ENCODE data around the gene RSPH1.

Gene RSPH1

DNA sequence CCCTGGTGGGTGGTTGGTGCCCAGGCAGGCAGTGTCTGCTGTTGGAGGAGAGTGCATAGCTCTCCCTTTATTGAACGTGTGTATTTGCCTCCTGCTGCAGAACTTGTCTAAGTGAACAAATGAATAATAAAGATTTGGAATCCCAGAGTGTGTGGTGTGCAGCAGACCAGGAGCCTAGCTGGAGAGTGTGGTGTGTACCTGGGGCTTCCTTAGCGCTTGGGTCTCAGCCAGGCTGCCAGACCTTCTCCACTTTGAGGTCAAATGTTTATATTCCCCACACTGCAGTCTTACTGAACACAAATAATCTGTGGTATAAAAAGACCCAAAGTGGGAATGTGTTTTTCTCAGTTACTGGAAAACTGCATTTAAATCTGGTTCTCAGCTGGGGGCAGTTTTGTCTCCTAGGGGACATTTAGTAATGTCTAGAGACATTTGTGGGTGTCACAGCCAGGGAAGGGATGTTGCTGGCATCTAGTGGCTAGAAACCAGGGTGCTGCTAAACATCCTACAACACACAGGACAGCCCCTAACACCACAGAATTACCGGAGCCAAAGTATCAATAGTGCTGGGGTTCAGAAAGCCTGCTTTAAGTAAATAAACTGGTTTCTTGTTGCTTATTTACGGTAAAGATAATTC is 41.2 kb upstream of the RSPH1 start:
- peak; percentile 12 for TF ChIP-seq CTCF (IDR thresholded peaks at IDR 0.05; ENCODE audit: low read depth, low read length)
- peak in 1 of 2 donors; percentile 18 for DNase-seq (ENCODE audit: low read depth in 2 of 2)
- no peak overlapping the region for H3K4me3 ChIP-seq (replicated peaks in 1 of 2; ENCODE audit: low read depth in 2 of 2, low read length in 2 of 2)

DNA sequence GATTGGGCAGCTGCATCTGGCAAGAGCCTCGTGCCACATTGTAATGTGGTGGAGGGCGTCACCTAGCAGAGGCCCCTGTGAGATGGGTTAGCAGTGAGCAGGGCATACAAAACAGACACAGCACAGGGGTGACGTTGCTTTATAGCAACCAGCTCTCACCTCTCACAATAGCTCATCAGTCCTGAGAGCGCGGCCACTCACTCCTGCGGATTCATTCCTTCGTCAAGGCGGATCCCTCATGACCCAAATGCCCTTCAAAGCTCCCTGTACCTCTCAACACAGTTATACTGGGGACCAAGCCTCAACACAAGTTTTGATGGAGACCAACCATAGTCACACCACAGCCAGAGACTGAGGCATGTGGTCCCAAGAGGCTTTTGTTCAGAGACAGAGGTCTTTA is 40.6 kb upstream of the RSPH1 start:
- no peak for DNase-seq (ENCODE audit: low read depth in 2 of 2)
- no peak overlapping the region for H3K4me3 ChIP-seq (replicated peaks in 1 of 2; ENCODE audit: low read depth in 2 of 2, low read length in 2 of 2)
- TF ChIP-seq CTCF (IDR thresholded peaks at IDR 0.05; ENCODE audit: low read depth, low read length): no peak

DNA sequence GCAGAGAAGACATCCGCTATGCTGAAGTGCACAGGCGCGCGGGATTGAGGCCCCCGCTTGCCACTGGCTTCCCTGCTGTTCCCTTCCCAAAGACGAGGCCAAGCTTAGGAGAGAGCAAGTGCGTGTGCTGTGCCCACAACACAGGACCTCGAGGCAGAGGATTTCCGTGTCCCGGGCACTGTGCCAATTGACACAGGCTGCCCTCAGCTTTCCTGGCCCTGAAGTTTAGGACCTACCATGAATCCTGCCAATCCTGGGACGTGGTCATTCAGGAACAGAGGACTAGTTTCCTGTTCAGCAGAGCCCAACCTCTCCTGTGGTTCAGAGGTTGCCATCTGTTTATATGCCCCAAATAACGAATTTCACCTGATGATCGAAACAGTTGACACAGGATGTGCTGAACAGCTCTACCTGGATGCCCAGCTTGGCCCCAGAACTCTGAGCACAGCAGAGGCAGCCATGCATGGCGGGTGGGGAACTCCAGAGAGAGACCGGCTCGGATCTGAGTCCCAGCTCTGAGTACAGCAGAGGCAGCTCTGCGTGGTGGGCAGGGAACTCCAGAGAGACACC is 39.7 kb upstream of the RSPH1 start:
- TF ChIP-seq CTCF (IDR thresholded peaks at IDR 0.05; ENCODE audit: low read depth, low read length): no peak
- no peak for DNase-seq (ENCODE audit: low read depth in 2 of 2)
- no peak overlapping the region for H3K4me3 ChIP-seq (replicated peaks in 1 of 2; ENCODE audit: low read depth in 2 of 2, low read length in 2 of 2)

DNA sequence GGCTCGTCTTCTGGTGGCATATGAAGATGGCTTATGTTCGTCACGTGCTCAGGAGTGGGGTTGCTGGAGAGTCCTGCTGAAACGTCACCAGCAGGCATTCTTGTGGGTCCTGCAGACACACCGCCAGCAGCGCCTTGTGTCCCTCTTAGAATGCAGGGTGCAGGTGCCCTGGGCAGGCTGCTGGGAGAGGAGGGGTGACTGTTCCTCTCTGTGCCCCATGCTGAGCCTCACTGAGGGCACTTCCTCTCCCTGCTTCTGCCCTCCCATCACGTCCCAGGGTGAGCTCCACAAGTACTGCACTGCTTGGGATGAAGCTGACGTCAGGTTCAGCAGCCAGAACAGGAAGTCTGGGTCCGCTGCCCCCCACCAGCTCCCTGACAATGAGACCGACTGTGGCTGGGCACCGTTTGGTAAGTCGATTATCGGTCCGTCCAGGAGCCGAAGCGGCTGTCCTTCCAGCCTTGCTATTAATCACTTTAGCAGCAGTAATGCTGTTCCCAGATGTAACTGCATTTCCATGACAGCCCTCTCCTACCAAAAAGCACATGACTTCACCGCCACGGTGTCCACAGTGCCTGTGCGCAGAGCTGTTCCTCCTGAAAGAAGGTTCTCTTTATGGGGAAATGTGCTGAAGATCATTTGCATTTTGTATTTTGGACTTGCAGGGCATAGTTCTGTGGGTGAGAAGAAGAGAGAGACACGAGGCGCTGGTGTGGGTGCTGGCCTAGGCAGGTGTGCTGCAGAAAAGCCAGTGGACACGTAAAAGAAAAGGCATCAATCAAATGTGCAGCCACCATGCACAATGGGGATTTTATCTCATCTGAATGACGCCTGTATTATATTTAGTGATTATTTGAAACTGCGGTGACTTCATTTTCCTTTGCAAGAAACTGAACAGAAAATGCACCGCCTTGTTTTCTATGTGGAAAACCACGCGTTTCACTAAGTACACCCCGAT is 38.7 kb upstream of the RSPH1 start:
- H3K4me3 ChIP-seq (replicated peaks in 1 of 2; ENCODE audit: low read depth in 2 of 2, low read length in 2 of 2): no peak overlapping the region
- TF ChIP-seq CTCF (IDR thresholded peaks at IDR 0.05; ENCODE audit: low read depth, low read length): no peak
- DNase-seq (ENCODE audit: low read depth in 2 of 2): no peak

- no peak for TF ChIP-seq CTCF (IDR thresholded peaks at IDR 0.05; ENCODE audit: low read depth, low read length)
Observed at GRCh38 chr21:42533963-42534355, 37.9 kb upstream of the RSPH1 start.

DNA sequence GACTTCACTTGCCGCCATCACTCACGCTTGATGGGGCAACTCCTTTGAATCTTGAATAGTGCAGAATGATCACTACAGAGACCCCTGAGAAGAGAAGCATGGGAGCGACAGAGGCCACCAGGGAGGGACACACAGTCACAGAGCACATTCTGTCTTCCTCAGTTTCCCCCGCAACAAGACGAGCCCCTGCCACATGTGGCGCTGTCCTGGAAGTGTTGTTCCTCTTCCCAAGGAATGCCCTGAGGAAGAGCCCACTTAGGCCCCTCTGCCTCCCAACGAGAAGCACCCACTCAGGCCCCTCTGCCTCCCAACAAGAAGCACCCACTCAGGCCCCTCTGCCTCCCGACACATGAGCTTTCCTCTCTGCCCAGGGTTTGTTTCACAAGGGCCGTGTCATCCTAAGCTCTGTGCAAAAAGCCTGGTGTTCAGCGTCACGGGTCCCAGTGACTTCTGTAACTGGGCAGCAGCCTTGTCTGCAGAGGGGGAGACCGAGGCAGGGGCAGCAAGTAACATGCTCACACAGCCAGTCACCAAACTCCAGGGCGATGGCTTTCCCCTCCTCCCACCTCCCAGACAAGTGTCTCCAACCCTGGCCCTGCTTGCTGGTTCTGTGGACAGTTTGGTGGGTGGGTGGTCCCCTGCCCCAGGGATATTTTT is 37.4 kb upstream of the RSPH1 start:
- no peak overlapping the region for H3K4me3 ChIP-seq (replicated peaks in 1 of 2; ENCODE audit: low read depth in 2 of 2, low read length in 2 of 2)
- TF ChIP-seq CTCF (IDR thresholded peaks at IDR 0.05; ENCODE audit: low read depth, low read length): no peak
- no peak for DNase-seq (ENCODE audit: low read depth in 2 of 2)

More at GRCh38 chr21:42533963-42534355, 37.9 kb upstream of the RSPH1 start:
- no peak for DNase-seq (ENCODE audit: low read depth in 2 of 2)
- no peak overlapping the region for H3K4me3 ChIP-seq (replicated peaks in 1 of 2; ENCODE audit: low read depth in 2 of 2, low read length in 2 of 2)
